IPS-11a (cell line): Measurements from ENCODE around the gene TK1.

Experiments used
- H3K4me3 ChIP-seq: one replicate; pipeline ENCODE4 v1.5.1; 2013; ENCODE audit warnings: low read depth, low read length, control low read depth

TK1 gene

DNA sequence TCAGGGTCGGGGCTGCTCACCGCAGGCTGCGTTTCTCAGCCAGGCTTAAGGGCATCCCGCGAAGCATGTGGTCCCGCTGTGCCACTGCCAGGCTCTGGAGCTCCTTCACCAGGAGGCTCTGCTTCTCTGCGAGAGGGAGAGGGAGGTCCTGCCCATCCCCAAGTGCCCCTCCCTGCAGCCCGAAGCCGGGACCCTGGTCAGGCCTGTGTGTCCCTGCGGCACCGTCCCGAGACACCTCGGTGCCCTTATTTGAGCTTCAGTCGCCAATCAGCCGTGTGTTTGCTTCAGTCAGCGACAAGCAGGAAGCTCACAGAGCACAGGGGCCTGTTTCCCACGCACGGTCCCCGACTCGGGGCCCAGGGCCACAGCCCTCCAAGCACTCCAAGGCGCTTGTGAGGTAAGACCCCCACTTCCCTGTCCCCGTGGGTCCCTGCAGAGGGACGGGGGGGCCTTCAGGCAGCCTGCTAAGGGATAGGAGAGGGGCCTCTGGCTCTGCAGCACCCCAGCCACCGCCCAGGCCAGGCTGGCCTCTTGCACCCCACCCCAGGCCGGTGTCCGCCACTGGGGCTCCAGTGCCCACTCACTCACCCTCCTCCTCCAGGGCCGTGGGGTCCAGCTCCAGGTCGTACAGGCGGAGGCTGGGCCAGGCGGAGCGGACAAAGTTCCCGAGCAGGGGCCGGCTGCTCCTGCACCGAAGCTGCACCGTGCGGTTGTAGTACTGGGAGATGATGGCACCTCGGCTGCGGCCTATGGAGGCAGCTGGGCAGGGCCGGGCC is 61.5 kb downstream of the TK1 start:
- no peak overlapping the region for H3K4me3 ChIP-seq

DNA sequence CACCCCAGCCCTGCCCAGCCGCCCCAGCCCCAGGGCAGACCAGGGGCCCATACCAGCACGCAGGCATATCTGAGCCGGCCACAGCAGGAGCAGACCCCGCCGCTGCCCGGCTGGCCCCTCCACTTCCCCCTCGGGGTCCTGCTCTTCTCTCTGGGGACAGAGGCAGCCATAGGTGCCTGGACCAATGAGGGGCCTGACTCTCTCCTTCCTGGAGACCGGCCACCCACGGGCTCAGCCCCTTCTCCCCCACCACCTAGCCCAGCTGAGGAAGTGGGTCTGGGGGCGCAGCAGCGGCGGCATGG is 62.1 kb downstream of the TK1 start:
- no peak overlapping the region for H3K4me3 ChIP-seq
